HepG2 (cell line): ENCODE data around the gene ACTN1. TPM values are rescaled to one million over a fixed set of nuclear protein-coding genes. Genes with fewer than 3 reads are reported as not detected.

Source experiments
- ATAC-seq: fragments of 200-7000 bp; cut with Tn5 transposase; 3 replicates; pipeline ENCODE4 v1.9.1; 2020; ENCODE audit warnings: mild to moderate bottlenecking, moderate library complexity
- BruUV-seq: library from RNA; stranded (reverse); fragments of 400-500 nt; replicated peaks from 2 replicates; lab custom pipeline; 2021; lab: Mats Ljungman, UMichigan
- CTCF ChIA-PET: fragments of 300-600 bp; formaldehyde crosslinking; extraction: SDS; loops from one replicate; lab custom pipeline; 2021; ENCODE audit warnings: low total read pairs, inconsistent platforms, low intra/inter-chr PET ratio; lab: Yijun Ruan, JAX
- POLR2A ChIA-PET: fragments of 350-600 bp; sonication (Branson Sonifier 250); formaldehyde crosslinking; loops from one replicate; lab custom pipeline; 2020; ENCODE audit warnings: antibody characterized with exemption, inconsistent platforms; lab: Yijun Ruan, JAX
- DNase-seq: peaks from one replicate; pipeline ENCODE4 v3.0.0-alpha.2; 2015; ENCODE audit warnings: low spot score
- FAIRE-seq: peaks from 3 replicates; lab custom pipeline; 2011; peaks lifted over from hg19 to GRCh38; lab: Jason Lieb, UNC
- H2AFZ ChIP-seq: one replicate; pipeline ENCODE4 v1.6.1; 2011; ENCODE audit warnings: low read length, inconsistent platforms
- H3K27ac ChIP-seq: fragments of 300-600 bp; 3 replicates; pipeline ENCODE4 v1.8.0; 2011; ENCODE audit warnings: mixed run types, mild to moderate bottlenecking, mixed read lengths, low read length, inconsistent platforms; ENCODE audit not compliant: insufficient read depth; ENCODE audit errors: extremely low read length
- H3K27me3 ChIP-seq, 2 experiments: fragments of 200-600 bp in 1 of 2; 2 replicates in 1 of 2; 3 replicates in 1 of 2; pipeline versions ENCODE4 v1.6.0 to v1.8.0; 2011; ENCODE audit warnings: low read length in 2 of 2, mild to moderate bottlenecking in 2 of 2, moderate library complexity in 2 of 2, inconsistent platforms in 1 of 2; ENCODE audit not compliant: insufficient read depth in 2 of 2, control insufficient read depth in 1 of 2
- H3K36me3 ChIP-seq, 2 experiments: fragments of 200-600 bp in 1 of 2; replicated peaks in 1 of 2; 2 replicates in 1 of 2; 3 replicates in 1 of 2; pipeline versions ENCODE4 v1.5.1 to v1.8.0; 2011; ENCODE audit warnings: low read length in 2 of 2, inconsistent platforms in 1 of 2; ENCODE audit not compliant: insufficient read depth in 2 of 2, control insufficient read depth in 1 of 2
- H3K4me1 ChIP-seq: 2 replicates; pipeline ENCODE4 v1.5.1; 2012; ENCODE audit warnings: low read length, inconsistent platforms; ENCODE audit not compliant: insufficient read depth
- H3K4me2 ChIP-seq: 2 replicates; pipeline ENCODE4 v1.6.0; 2011; ENCODE audit warnings: low read depth, low read length, inconsistent platforms
- H3K4me3 ChIP-seq, 3 experiments: fragments of 200-600 bp in 1 of 3; sonication (generic), shearing (Covaris generic) in 1 of 3; replicated peaks in 1 of 3; 2 replicates each; pipeline ENCODE4 v1.5.1; 2011 to 2016; ENCODE audit warnings: low read length in 3 of 3, inconsistent platforms in 2 of 3, low read depth in 2 of 3, mild to moderate bottlenecking in 2 of 3, control low read depth in 1 of 3, mixed read lengths in 1 of 3; ENCODE audit not compliant: insufficient read depth in 1 of 3
- H3K79me2 ChIP-seq: one replicate; pipeline ENCODE4 v1.6.1; 2011; ENCODE audit warnings: low read length, inconsistent platforms; ENCODE audit not compliant: insufficient read depth
- H3K9ac ChIP-seq: 2 replicates; pipeline ENCODE4 v1.6.0; 2011; ENCODE audit warnings: mild to moderate bottlenecking, low read depth, low read length, inconsistent platforms; ENCODE audit not compliant: insufficient read depth
- H3K9me3 ChIP-seq: 2 replicates; pipeline ENCODE4 v1.5.1; 2012; ENCODE audit warnings: mild to moderate bottlenecking, low read length
- H4K20me1 ChIP-seq: 2 replicates; pipeline ENCODE4 v1.6.0; 2011; ENCODE audit warnings: inconsistent platforms, mild to moderate bottlenecking, low read length, moderate library complexity; ENCODE audit not compliant: insufficient read depth
- MEIS2 ChIP-seq: sonication (generic); formaldehyde crosslinking; IDR thresholded peaks from 2 replicates; pipeline ENCODE4 v1.9.0; 2021; ENCODE audit warnings: mild to moderate bottlenecking, missing genetic modification reagents
- PHF20 ChIP-seq: sonication (generic); formaldehyde crosslinking; IDR thresholded peaks from 2 replicates; pipeline ENCODE4 v1.5.0; 2020; ENCODE audit warnings: mild to moderate bottlenecking, missing genetic modification reagents
- SOX6 ChIP-seq, 2 experiments: fragments of 450-650 bp in 1 of 2; sonication (generic) in 1 of 2; formaldehyde crosslinking in 1 of 2; IDR thresholded peaks; 2 replicates each; pipeline versions ENCODE4 v1.4.0 to v1.6.1; 2017 to 2020; ENCODE audit warnings: antibody characterized with exemption in 1 of 2, mild to moderate bottlenecking in 1 of 2, missing genetic modification reagents in 1 of 2
- TAF1 ChIP-seq: sonication (generic); formaldehyde crosslinking; IDR thresholded peaks from 2 replicates; pipeline ENCODE4 v1.4.0; 2020; ENCODE audit warnings: missing genetic modification reagents
- ZBTB33 ChIP-seq: sonication (generic); formaldehyde crosslinking; IDR thresholded peaks from 2 replicates; pipeline ENCODE4 v1.4.0; 2020; ENCODE audit warnings: missing genetic modification reagents
- ZNF101 ChIP-seq: sonication (generic); formaldehyde crosslinking; IDR thresholded peaks from 2 replicates; pipeline ENCODE4 v1.4.0; 2020; ENCODE audit warnings: mild to moderate bottlenecking, low read depth, missing genetic modification reagents, borderline replicate concordance
- ZNF615 ChIP-seq: sonication (generic); formaldehyde crosslinking; IDR thresholded peaks from 2 replicates; pipeline ENCODE4 v1.5.0; 2020; ENCODE audit warnings: mild to moderate bottlenecking, missing genetic modification reagents, borderline replicate concordance
- WGBS: methylation state at CpG from one replicate; pipeline ENCODE4 v1.1.6; 2017; ENCODE audit warnings: low lambda C conversion rate; 5-methylcytosine and 5-hydroxymethylcytosine counted together
- in situ Hi-C: cut with HindIII; loops from 2 replicates; pipeline ENCODE4 v1.10.0; 2017; ENCODE audit warnings: low pct_unique_long_range_greater_than_20kb; ENCODE audit not compliant: extremely low pct_ligation_motif_present
- intact Hi-C: fragments of 100-400 bp; cut with micrococcal nuclease; formaldehyde crosslinking; loops from one replicate; pipeline ENCODE4 v1.10.0; 2022; ENCODE audit not compliant: unreplicated experiment
- polyA plus RNA-seq, 8 experiments: library from polyadenylated mRNA; depleted of rRNA in 3 of 8; stranded (reverse) in 7 of 8; unstranded in 1 of 8; fragments of >200 nt; fragmentation: Illumina TruSeq in 4 of 8; extraction: Trizol in 4 of 8; gene quantifications; 2 replicates each; pipeline versions ENCODE4 v1.2.1 to v1.2.3, GENCODE V29; 2011 to 2016; ENCODE audit warnings: low read depth in 4 of 8, missing spikeins in 1 of 8, mixed read lengths in 1 of 8; ENCODE audit not compliant: insufficient read depth in 1 of 8
- total RNA-seq, 5 experiments: library from RNA; depleted of rRNA; stranded (reverse); fragments of >200 nt; fragmentation: Illumina TruSeq; extraction: Trizol; gene quantifications; 2 replicates each; pipeline ENCODE4 v1.2.3, GENCODE V29; 2016; ENCODE audit warnings: low read depth in 1 of 5
- TF ChIP-seq, protein P1 (sequence below): sonication (generic); formaldehyde crosslinking; IDR thresholded peaks from 2 replicates; pipeline ENCODE4 v1.5.0; 2020; ENCODE audit warnings: mild to moderate bottlenecking, missing genetic modification reagents, moderate library complexity
- TF ChIP-seq, protein P2 (sequence below): sonication (generic); formaldehyde crosslinking; IDR thresholded peaks from 2 replicates; pipeline ENCODE4 v1.4.0; 2020; ENCODE audit warnings: missing genetic modification reagents
- TF ChIP-seq, protein P3 (sequence below): sonication (generic); formaldehyde crosslinking; IDR thresholded peaks from 2 replicates; pipeline ENCODE4 v1.8.1; 2023; ENCODE audit warnings: missing genetic modification reagents, inconsistent platforms, borderline replicate concordance
- TF ChIP-seq, protein P4 (sequence below): sonication (generic); formaldehyde crosslinking; IDR thresholded peaks from 2 replicates; pipeline ENCODE4 v1.5.1; 2020; ENCODE audit warnings: missing genetic modification reagents, mild to moderate bottlenecking, borderline replicate concordance
- TF ChIP-seq, protein P5 (sequence below): sonication (generic); formaldehyde crosslinking; IDR thresholded peaks from 2 replicates; pipeline ENCODE4 v1.9.0; 2022; ENCODE audit warnings: missing genetic modification reagents, mild to moderate bottlenecking, borderline replicate concordance

ACTN1 gene
- total and polyA plus RNA-seq, 2 of the 13 experiments (the other 11 are each of a cell fraction or from before 2014, with no cell fraction given) = 58.6 to 162 TPM

- POLR2A ChIA-PET = no interaction called here
- ATAC-seq (peak; percentile 62), DNase-seq (peak; percentile 28), FAIRE-seq (no peak)
- CTCF ChIA-PET = no interaction called here
- in situ Hi-C loops = no loop called here
- Histone ChIP-seq H4K20me1 (peaks cover 20% of the 10 kb centered on the region), H3K4me1 (peaks cover 57% of the 10 kb centered on the region), H3K36me3 (peaks cover 28 to 46% of the 10 kb centered on the region in 2 experiments), H3K9ac (no peak overlapping the region), H3K4me2 (no peak overlapping the region), H3K27ac (no peak overlapping the region), H2AFZ (no peak overlapping the region), H3K27me3 (no peaks in the 10 kb centered on the region), H3K9me3 (peaks cover 12% of the 10 kb centered on the region), H3K4me3 (no peak overlapping the region), H3K79me2 (peaks cover 95% of the 10 kb centered on the region)
- intact Hi-C loops = no loop called here
- WGBS = 85% methylated on average over 4 of the region's 12 CpGs
- no TSS peak for BruUV-seq
- TF ChIP-seq TAF1 (no peak), ZBTB33 (CRISPR knock-in tag) (peak; percentile 70; the same call in 1 of the 2 replicates), MEIS2 (CRISPR knock-in tag) (no peak), PHF20 (CRISPR knock-in tag) (no peak), SOX6 (IDR thresholded peaks at IDR 0.05) (no peak), SOX6 (CRISPR knock-in tag; IDR thresholded peaks at IDR 0.05) (no peak), ZNF615 (no peak), ZNF101 (no peak)
- TF ChIP-seq, protein P1, sequence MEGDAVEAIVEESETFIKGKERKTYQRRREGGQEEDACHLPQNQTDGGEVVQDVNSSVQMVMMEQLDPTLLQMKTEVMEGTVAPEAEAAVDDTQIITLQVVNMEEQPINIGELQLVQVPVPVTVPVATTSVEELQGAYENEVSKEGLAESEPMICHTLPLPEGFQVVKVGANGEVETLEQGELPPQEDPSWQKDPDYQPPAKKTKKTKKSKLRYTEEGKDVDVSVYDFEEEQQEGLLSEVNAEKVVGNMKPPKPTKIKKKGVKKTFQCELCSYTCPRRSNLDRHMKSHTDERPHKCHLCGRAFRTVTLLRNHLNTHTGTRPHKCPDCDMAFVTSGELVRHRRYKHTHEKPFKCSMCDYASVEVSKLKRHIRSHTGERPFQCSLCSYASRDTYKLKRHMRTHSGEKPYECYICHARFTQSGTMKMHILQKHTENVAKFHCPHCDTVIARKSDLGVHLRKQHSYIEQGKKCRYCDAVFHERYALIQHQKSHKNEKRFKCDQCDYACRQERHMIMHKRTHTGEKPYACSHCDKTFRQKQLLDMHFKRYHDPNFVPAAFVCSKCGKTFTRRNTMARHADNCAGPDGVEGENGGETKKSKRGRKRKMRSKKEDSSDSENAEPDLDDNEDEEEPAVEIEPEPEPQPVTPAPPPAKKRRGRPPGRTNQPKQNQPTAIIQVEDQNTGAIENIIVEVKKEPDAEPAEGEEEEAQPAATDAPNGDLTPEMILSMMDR = no peak
- TF ChIP-seq, protein P2, sequence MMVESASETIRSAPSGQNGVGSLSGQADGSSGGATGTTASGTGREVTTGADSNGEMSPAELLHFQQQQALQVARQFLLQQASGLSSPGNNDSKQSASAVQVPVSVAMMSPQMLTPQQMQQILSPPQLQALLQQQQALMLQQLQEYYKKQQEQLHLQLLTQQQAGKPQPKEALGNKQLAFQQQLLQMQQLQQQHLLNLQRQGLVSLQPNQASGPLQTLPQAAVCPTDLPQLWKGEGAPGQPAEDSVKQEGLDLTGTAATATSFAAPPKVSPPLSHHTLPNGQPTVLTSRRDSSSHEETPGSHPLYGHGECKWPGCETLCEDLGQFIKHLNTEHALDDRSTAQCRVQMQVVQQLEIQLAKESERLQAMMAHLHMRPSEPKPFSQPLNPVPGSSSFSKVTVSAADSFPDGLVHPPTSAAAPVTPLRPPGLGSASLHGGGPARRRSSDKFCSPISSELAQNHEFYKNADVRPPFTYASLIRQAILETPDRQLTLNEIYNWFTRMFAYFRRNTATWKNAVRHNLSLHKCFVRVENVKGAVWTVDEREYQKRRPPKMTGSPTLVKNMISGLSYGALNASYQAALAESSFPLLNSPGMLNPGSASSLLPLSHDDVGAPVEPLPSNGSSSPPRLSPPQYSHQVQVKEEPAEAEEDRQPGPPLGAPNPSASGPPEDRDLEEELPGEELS (CRISPR knock-in tag) = no peak
- TF ChIP-seq, protein P3, sequence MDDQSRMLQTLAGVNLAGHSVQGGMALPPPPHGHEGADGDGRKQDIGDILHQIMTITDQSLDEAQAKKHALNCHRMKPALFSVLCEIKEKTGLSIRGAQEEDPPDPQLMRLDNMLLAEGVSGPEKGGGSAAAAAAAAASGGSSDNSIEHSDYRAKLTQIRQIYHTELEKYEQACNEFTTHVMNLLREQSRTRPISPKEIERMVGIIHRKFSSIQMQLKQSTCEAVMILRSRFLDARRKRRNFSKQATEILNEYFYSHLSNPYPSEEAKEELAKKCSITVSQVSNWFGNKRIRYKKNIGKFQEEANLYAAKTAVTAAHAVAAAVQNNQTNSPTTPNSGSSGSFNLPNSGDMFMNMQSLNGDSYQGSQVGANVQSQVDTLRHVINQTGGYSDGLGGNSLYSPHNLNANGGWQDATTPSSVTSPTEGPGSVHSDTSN (CRISPR knock-in tag) = no peak
- TF ChIP-seq, protein P4, sequence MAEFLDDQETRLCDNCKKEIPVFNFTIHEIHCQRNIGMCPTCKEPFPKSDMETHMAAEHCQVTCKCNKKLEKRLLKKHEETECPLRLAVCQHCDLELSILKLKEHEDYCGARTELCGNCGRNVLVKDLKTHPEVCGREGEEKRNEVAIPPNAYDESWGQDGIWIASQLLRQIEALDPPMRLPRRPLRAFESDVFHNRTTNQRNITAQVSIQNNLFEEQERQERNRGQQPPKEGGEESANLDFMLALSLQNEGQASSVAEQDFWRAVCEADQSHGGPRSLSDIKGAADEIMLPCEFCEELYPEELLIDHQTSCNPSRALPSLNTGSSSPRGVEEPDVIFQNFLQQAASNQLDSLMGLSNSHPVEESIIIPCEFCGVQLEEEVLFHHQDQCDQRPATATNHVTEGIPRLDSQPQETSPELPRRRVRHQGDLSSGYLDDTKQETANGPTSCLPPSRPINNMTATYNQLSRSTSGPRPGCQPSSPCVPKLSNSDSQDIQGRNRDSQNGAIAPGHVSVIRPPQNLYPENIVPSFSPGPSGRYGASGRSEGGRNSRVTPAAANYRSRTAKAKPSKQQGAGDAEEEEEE = no peak
- TF ChIP-seq, protein P5, sequence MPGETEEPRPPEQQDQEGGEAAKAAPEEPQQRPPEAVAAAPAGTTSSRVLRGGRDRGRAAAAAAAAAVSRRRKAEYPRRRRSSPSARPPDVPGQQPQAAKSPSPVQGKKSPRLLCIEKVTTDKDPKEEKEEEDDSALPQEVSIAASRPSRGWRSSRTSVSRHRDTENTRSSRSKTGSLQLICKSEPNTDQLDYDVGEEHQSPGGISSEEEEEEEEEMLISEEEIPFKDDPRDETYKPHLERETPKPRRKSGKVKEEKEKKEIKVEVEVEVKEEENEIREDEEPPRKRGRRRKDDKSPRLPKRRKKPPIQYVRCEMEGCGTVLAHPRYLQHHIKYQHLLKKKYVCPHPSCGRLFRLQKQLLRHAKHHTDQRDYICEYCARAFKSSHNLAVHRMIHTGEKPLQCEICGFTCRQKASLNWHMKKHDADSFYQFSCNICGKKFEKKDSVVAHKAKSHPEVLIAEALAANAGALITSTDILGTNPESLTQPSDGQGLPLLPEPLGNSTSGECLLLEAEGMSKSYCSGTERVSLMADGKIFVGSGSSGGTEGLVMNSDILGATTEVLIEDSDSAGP (CRISPR knock-in tag) = no peak
These were observed 49.3 kb downstream of the ACTN1 start for GRCh38 chr14:68929623-68930307.
